NCI-H524 (cell line): ENCODE results near the gene BUD13.
A peak's percentile ranks its signal among the peaks of the same experiment; 100 is the strongest.
"Not testable (repeated sequence)": the region's sequence is repeated elsewhere in the genome, so short reads cannot be mapped to it uniquely, and the experiment has no call there.

Experiments used
- DNase-seq, 2 experiments: peaks; one replicate each; lab custom pipeline; 2025; lab: John Stamatoyannopoulos, UW

Gene BUD13

DNA sequence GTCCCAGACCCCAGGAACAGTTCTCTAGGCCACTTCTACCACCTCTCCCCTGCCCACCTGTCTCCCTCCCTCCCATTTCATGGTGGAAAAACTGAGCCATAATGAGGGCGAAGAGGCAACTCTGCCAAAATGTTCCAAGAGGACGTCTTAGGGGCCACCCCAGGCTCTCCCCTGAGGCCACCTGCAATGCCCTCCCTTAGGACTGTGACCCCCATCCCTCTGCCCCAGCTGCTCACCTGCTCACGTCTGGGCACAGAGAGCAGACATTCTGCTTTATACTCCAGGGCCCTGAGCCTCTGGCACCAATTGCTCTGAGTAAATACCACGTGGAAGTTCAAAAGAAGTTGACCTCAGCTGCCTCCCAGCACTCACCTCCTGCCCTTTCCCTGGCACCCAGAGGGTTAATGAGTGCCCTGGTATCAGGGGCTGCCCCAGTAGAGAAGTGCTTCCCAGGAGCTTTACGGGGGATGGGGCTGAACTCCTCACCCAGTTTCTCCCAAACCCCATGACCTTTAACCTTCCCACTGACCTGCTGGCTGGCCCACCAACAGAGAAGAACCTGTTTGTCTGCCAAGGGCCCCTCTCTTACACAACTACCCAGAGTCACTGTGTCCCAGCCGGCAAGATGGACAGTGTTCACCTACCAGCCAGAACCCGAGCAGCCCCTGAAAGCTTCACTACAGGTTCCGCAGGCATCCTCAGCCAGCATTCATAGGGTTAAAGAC lies 19.5 kb upstream of the BUD13 start:
- DNase-seq, result no peak

GRCh38 chr11:116791813-116792143 lies 19.0 kb upstream of the BUD13 start, which contains the start of gene APOA5:
Gene APOA5, minus strand, starts transcription at chr11:116791879. Its CDS starts 19 bp downstream, at chr11:116791860.
- no peak for DNase-seq

DNA sequence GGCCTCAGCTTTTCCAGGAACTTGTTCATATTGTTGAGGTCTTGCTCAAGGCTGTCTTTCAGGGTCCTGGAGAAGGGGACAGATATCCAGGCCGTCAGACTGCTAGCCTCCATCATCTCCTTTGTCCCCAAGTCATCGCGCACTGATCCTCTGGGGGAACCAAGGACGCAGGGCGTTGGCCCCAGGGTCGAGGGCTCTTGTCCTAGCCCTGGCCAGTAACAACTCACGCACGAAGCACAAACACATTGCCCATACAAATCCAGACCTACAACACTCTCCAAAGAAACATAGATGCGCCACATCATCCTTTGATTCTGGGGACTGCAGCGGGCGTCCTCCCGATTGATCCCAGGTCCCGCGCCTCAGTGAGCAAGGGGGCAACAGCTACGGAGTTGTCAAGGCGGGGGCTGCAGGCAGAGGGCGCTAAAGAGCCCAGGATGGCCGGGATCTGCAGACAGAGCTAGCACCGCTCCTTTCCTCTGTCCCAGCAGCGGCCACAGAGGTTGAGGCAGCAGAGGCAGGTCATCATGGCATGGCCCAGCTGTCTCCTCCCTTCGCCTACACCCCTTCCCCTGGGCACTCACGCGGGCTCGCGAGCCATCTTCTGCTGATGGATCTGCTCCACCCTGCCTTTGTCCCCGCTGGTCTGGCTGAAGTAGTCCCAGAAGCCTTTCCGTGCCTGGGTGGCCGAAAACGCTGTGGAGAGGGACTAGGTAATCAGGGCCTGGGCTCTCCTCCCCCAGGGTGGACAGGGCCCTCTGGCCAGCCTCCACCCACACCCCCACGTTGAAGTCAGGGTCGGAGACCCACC lies 18.4 kb upstream of the BUD13 start:
- DNase-seq, result peak; percentile 1 to 48

DNA sequence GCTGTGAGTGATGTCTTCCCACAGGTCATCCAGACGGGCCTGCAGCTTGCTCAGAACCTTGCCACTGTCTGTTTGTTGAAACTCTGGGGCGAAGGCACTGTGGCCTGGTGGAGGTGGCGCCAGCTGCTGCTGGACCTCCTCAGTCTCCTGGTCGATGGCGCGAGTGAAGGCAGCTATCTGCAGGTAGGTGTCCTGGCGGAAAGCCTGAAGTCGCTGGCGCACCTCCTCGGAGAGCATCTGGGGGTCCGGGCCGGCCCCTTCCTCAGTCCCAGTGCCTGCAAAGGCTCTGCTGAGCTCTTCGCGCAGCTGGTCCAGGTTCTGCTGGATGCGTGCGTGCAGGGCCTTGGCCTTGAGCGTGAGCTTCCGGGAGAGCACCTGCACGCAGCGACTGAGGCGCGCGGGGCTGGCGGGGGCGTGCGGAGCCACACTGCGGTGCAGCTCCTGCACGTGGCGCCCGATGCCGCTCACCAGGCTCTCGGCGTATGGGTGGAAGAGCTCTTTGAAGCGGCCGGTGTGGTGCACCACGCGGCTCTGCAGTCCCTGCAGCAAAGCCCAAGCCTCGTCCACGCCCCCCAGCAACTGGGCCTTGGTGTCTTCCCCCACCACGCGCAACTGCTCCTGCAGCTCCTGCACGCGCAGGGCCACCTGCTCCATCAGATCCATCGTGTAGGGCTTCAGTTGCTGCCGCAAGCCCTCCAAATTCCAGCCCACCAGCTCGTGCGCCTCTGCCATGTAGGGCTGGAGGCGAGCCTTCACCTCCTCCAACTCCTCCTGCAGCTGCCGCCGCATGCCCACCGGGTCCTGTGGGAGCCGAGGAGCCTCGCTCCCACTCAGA lies 17.6 kb upstream of the BUD13 start:
- DNase-seq, result no peak

- DNase-seq, result no peak
Observed at GRCh38 chr11:116788975-116789374, 16.2 kb upstream of the BUD13 start.

DNA sequence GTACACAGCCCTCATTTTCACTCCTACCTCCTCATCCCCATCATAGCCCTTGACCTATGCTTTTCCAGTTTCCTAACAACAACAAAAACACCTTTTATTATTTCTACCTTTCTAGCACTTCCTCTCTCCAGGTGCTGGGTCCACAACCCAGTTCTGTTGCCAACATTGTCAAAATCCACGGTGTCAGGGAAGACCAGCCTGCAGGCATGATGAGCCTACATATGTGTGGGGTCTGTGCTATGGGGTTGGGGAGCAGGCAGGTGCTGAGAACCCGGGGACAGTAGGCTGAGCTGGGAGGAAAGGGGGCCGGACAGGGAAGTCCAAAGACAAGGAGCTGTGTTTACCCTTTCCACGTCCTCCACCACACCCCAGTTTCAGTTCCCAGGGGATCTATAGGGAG lies 15.7 kb upstream of the BUD13 start:
- no peak for DNase-seq

- peak in 1 of 2 experiments; percentile 47 for DNase-seq
Observed at GRCh38 chr11:116787786-116788486, 15.1 kb upstream of the BUD13 start, which contains the start of gene ZPR1. Gene ZPR1, minus strand, starts transcription at chr11:116788023. Its CDS starts 33 bp downstream, at chr11:116787990.

DNA sequence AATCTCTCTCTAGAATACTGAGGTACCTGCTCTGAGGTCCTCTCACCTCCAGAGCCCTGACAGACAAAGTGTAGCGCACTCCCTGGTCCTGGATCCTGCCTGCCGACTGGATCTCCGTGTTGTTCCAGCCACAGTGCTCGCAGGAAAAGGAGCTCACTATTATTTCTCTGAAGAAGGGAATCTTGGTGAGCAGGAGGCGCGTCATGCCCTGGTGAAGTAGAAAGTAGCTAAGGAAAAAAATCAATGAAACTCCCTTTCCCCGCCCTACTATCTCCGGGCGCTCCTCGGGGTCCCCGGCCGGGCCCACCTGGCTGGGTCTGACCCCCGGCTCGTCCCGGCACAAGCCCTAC lies 14.6 kb upstream of the BUD13 start:
- DNase-seq, result no peak

GRCh38 chr11:116786966-116787365 lies 14.2 kb upstream of the BUD13 start:
- DNase-seq, result no peak

DNA sequence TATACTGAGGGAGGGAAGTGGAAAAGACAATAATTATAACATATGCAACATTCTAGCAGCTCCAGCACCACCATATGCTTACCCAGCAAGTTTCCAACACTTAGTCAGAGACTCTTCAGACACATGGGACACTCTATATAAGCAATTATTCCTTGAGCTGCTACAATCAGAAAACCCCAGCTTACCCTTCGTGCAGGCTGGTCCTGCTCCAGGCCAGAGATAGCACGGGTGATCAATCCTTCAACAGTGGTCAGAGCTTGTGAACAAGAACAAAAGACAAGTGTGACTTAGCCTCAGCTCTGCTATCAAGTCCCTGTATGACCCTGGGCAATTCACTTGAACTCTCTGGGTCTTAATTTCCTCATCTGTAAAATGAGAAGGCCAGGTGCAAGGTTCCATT lies 13.5 kb upstream of the BUD13 start:
- no peak for DNase-seq

GRCh38 chr11:116782728-116783127 lies 9.9 kb upstream of the BUD13 start:
- no peak for DNase-seq

- no peak for DNase-seq
Observed at GRCh38 chr11:116778556-116778955, 5.8 kb upstream of the BUD13 start.

DNA sequence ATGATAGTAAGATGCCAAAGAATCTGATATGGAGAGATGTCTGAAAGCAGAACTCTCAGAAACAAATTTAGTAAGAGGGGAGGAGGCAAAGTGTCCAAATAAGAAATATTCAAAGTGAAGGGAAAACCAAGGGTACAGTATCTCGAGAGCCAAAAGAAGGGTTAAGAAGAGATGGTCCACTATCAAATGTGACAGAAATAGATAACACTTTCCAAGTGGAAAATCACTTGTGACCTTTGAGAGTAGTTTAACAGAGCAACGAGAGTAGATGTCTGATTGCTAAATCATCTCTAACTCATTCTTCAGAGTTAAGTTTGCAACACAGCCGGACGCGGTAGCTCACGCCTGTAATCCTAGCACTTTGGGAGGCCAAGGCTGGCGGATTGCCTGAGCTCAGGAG lies 4.3 kb upstream of the BUD13 start:
- no peak for DNase-seq

DNA sequence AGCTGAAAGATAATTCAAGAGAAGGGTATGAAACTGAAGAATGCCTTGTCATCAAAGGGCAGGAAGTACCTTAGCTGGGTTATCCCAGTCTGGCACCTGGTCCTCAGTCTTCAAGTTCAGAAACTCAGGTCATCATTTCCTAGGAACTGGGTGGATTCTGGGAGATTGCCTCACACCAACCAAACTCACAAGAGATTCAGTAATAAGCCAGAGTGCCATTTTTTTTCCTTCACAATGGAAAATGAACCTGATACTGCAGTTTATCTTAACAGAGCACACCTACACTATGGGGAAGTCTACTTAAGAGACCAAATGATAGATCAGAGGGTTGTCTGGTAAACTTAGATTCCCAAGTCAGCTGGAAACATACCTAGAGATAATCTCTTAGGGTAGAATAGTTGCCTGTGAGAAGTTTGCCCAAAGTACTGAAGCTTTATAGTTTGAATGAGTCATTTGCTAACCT lies 3.8 kb upstream of the BUD13 start:
- no peak for DNase-seq

DNA sequence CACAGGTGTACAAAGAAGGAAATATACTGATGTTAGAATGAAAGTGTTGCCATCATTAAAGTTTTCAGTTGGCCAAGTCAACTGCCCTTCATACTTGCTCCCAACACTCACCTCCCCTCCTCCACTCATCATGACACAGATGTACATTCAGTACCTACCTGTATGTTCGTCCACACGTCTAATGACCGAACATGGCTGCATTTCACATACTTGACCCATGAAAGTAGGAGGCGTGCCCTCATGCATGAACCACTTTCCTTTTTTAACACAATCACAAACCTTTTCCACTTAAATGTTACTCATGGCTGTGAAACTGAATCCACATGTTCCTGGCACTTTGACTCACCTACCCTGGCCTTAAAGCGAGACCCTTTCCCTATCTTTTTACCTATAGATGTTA lies 3.2 kb upstream of the BUD13 start:
- DNase-seq, result no peak

DNA sequence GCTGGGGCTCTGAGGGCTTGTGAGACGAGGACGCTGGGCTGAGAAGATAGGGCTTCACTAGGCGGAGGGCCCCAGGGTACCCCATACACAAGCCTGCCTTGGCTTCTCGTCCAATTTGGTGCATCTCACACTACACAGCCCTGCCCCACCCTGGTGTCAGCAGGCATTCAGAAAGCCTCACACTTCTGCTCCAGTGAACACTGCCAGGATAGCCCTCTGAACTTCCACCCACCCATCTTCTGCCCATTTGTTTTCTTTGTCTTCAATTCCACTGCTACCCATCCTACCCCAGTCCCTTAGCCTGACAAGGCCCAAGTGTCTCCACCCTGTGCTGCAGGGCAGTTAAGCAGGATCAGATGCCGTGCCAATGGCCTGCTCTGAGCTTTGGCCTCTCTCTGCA lies 1.9 kb upstream of the BUD13 start:
- DNase-seq, result no peak

- peak; percentile 34 to 67 for DNase-seq
Observed at GRCh38 chr11:116773203-116774097, 663 bp upstream of the BUD13 start.

GRCh38 chr11:116771935-116772334 lies 852 bp downstream of the BUD13 start:
- DNase-seq, result no peak

DNA sequence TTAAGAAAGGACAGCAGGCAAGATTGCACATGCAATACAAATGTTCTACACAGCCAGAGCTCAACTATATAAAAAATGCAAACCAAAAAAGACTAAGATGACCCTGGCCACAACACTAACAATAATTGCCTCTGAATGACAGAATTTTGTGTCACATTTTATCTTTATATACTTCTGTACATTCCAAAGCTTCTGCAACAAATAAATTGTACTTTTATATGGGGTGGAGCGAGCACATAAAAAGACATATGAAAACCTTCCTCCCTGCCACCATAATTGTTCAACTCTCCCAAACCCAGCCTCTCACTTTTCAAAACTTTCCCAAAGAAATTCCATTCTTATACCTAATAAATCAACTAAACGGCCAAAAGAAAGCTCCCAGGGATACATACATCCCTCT lies 10.7 kb downstream of the BUD13 start:
- DNase-seq, result no peak

- DNase-seq, result not testable (repeated sequence)
Observed at GRCh38 chr11:116756044-116756443, 16.7 kb downstream of the BUD13 start.
